ENCODE measurements around the gene AFF2. TPM values are rescaled to one million over a fixed set of nuclear protein-coding genes. Genes with fewer than 3 reads are reported as not detected.
A peak's percentile ranks its signal among the peaks of the same experiment; 100 is the strongest.

AFF2 gene
- total and polyA plus RNA-seq, 11 donors, result under 0.01 to 0.83 (median 0.07) TPM

DNA sequence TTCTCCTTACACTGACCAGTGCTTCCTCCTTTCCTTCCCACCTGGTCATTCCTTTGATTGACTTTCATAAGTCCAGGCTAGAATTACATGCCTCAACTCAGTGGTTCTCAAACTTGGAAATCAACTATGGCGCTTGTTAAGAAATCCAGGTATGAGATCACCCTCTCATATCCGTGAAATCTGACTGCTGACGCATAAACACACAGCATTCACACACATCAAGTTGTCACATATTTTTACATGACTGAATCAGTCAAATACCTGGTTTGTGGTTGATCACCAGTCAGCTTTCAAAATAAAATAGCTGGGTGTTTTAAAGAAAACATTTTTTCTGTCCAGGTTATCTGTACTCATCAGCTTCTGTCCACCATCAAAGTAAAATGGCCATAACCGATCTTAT is 433.5 kb downstream of the AFF2 start:
- no peak overlapping the region for H3K27ac ChIP-seq
- WGBS, 4 donors, result 82 to 95% (median 90%) methylated on average over 4 of the region's 4 CpGs
- intact Hi-C loops (cut with DNase I), result no loop called here
- H3K4me3 ChIP-seq, result no peak overlapping the region
- no peaks in the 10 kb centered on the region for H3K9me3 ChIP-seq
- H3K27me3 ChIP-seq, result no peaks in the 10 kb centered on the region
- H3K4me1 ChIP-seq, result no peaks in the 10 kb centered on the region
- H3K36me3 ChIP-seq, result no peaks in the 10 kb centered on the region
- no peak for TF ChIP-seq POLR2A (IDR thresholded peaks at IDR 0.05)
- TF ChIP-seq CTCF (IDR thresholded peaks at IDR 0.05), result no peak
- DNase-seq, result no peak
- ATAC-seq, result no peak

GRCh38 chrX:148938348-148938747 is 437.9 kb downstream of the AFF2 start:
- H3K27me3 ChIP-seq, result no peaks in the 10 kb centered on the region
- H3K27ac ChIP-seq, result no peak overlapping the region
- H3K36me3 ChIP-seq, result no peaks in the 10 kb centered on the region
- intact Hi-C loops (cut with DNase I), result no loop called here
- H3K9me3 ChIP-seq, result no peaks in the 10 kb centered on the region
- H3K4me1 ChIP-seq, result no peaks in the 10 kb centered on the region
- H3K4me3 ChIP-seq, result no peak overlapping the region
- ATAC-seq, result no peak
- DNase-seq, result no peak
- 84 to 95% (median 89%) methylated on average over 4 of the region's 4 CpGs for WGBS, 4 donors
- no peak for TF ChIP-seq POLR2A (IDR thresholded peaks at IDR 0.05)
- no peak for TF ChIP-seq CTCF (IDR thresholded peaks at IDR 0.05)

- H3K27ac ChIP-seq, result no peak overlapping the region
- no peaks in the 10 kb centered on the region for H3K4me1 ChIP-seq
- TF ChIP-seq POLR2A (IDR thresholded peaks at IDR 0.05) (no peak), CTCF (IDR thresholded peaks at IDR 0.05) (no peak)
- H3K4me3 ChIP-seq, result no peak overlapping the region
- ATAC-seq (peak in 1 of 4 donors; percentile 51), DNase-seq (no peak)
- H3K9me3 ChIP-seq, result no peaks in the 10 kb centered on the region
- H3K36me3 ChIP-seq, result no peaks in the 10 kb centered on the region
- intact Hi-C loops (cut with DNase I), result no loop called here
- no peaks in the 10 kb centered on the region for H3K27me3 ChIP-seq
- WGBS, 4 donors, result 14 to 33% (median 20%) methylated on average over 1 of the region's 1 CpG
Measured at GRCh38 chrX:148940411-148940996, 440.1 kb downstream of the AFF2 start.

GRCh38 chrX:148942754-148943153 is 442.3 kb downstream of the AFF2 start:
- H3K36me3 ChIP-seq, result no peaks in the 10 kb centered on the region
- H3K27ac ChIP-seq, result no peak overlapping the region
- no peaks in the 10 kb centered on the region for H3K9me3 ChIP-seq
- no peak for TF ChIP-seq CTCF (IDR thresholded peaks at IDR 0.05)
- no peak for TF ChIP-seq POLR2A (IDR thresholded peaks at IDR 0.05)
- H3K27me3 ChIP-seq, result no peaks in the 10 kb centered on the region
- WGBS, 4 donors, result 75 to 79% (median 78%) methylated on average over 5 of the region's 5 CpGs
- no peak overlapping the region for H3K4me3 ChIP-seq
- ATAC-seq, result no peak
- DNase-seq, result no peak
- no peaks in the 10 kb centered on the region for H3K4me1 ChIP-seq
- intact Hi-C loops (cut with DNase I), result no loop called here
